Prostate gland (tissue), 2 donors: ENCODE data around the gene MAPKBP1.

Experiments used
- POLR2AphosphoS5 ChIP-seq: sonication (generic); formaldehyde crosslinking; IDR thresholded peaks from one replicate; pipeline ENCODE4 v1.6.1; 2017; ENCODE audit warnings: antibody characterized with exemption
- TF ChIP-seq, protein P1 (sequence below), 4 experiments: fragments of 200-600 bp in 2 of 4; fragments of 450-650 bp in 2 of 4; sonication (generic) in 2 of 4; IDR thresholded peaks; 1 replicate in 3 of 4; 2 replicates in 1 of 4; pipeline ENCODE4 v1.5.1; 2016 to 2019; ENCODE audit warnings: antibody characterized with exemption in 4 of 4, mild to moderate bottlenecking in 2 of 4, moderate library complexity in 2 of 4

DNA sequence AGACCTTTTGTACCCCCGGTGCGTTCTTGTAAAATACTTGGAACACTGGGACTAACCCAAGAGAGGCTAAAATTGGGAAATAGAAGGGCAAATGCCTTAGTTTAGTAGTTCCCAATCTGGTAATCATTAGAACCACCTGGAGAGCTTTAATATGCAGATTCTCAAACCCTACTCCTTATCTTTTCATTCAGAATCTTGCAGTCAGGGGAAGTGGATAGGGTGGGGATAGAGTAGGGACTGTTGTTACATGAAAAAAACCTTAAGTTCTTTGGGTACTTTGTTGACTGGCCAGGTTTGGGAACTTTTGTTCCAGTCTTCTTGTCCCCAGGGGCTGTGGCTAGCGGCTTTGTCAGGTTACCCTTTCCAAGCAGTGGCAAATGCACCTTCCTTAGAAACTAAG is 15.9 kb downstream of the MAPKBP1 start:
- TF ChIP-seq POLR2AphosphoS5: no peak
- TF ChIP-seq, protein P1, sequence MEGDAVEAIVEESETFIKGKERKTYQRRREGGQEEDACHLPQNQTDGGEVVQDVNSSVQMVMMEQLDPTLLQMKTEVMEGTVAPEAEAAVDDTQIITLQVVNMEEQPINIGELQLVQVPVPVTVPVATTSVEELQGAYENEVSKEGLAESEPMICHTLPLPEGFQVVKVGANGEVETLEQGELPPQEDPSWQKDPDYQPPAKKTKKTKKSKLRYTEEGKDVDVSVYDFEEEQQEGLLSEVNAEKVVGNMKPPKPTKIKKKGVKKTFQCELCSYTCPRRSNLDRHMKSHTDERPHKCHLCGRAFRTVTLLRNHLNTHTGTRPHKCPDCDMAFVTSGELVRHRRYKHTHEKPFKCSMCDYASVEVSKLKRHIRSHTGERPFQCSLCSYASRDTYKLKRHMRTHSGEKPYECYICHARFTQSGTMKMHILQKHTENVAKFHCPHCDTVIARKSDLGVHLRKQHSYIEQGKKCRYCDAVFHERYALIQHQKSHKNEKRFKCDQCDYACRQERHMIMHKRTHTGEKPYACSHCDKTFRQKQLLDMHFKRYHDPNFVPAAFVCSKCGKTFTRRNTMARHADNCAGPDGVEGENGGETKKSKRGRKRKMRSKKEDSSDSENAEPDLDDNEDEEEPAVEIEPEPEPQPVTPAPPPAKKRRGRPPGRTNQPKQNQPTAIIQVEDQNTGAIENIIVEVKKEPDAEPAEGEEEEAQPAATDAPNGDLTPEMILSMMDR (IDR thresholded peaks at IDR 0.05): no peak
